SK-N-SH treated with all-trans-retinoic acid at 6 μM for 48 hours (cell line): ENCODE results near the gene TF.

Experiments
- ATAC-seq: fragments of 200-7000 bp; cut with Tn5 transposase; 3 replicates; pipeline ENCODE4 v1.9.1; 2020; ENCODE audit warnings: mild to moderate bottlenecking, moderate library complexity
- ARNTL ChIP-seq: fragments of 450-650 bp; formaldehyde crosslinking; IDR thresholded peaks from 2 replicates; pipeline ENCODE4 v1.5.0; 2020; ENCODE audit warnings: low read depth, mild to moderate bottlenecking, moderate library complexity, borderline replicate concordance
- BACH2 ChIP-seq: fragments of 250-450 bp; sonication (Bioruptor Pico); IDR thresholded peaks from 2 replicates; pipeline ENCODE4 v1.9.0; 2021; ENCODE audit warnings: mild to moderate bottlenecking, borderline replicate concordance
- CSDC2 ChIP-seq: fragments of 250-450 bp; sonication (Bioruptor Pico); IDR thresholded peaks from 2 replicates; pipeline ENCODE4 v1.5.0; 2020; ENCODE audit warnings: mild to moderate bottlenecking, moderate library complexity
- ESRRG ChIP-seq: fragments of 250-450 bp; sonication (Bioruptor Pico); IDR thresholded peaks from 2 replicates; pipeline ENCODE4 v1.6.1; 2021; ENCODE audit warnings: mild to moderate bottlenecking
- GLIS3 ChIP-seq: fragments of 250-450 bp; sonication (Bioruptor Pico); IDR thresholded peaks from 2 replicates; pipeline ENCODE4 v1.5.0; 2020; ENCODE audit warnings: mild to moderate bottlenecking, moderate library complexity
- OSR1 ChIP-seq: fragments of 250-450 bp; sonication (Bioruptor Pico); IDR thresholded peaks from 2 replicates; pipeline ENCODE4 v1.8.0; 2022; ENCODE audit warnings: moderate library complexity, mild to moderate bottlenecking, inconsistent platforms
- PPARA ChIP-seq: fragments of 250-450 bp; sonication (Bioruptor Pico); IDR thresholded peaks from 2 replicates; pipeline ENCODE4 v1.5.0; 2020; ENCODE audit warnings: mild to moderate bottlenecking, borderline replicate concordance
- SNAI2 ChIP-seq: fragments of 250-450 bp; sonication (Bioruptor Pico); IDR thresholded peaks from 2 replicates; pipeline ENCODE4 v1.5.0; 2020; ENCODE audit warnings: mild to moderate bottlenecking, moderate library complexity
- TCF4 ChIP-seq: fragments of 250-450 bp; sonication (Bioruptor Pico); IDR thresholded peaks from 2 replicates; pipeline ENCODE4 v1.8.0; 2021; ENCODE audit warnings: mild to moderate bottlenecking, moderate library complexity, borderline replicate concordance
- TOX ChIP-seq: fragments of 250-450 bp; sonication (Bioruptor Pico); IDR thresholded peaks from 2 replicates; pipeline ENCODE4 v1.8.0; 2021; ENCODE audit warnings: mild to moderate bottlenecking, moderate library complexity, borderline replicate concordance
- ZC3H10 ChIP-seq: fragments of 250-450 bp; sonication (Bioruptor Pico); IDR thresholded peaks from 2 replicates; pipeline ENCODE4 v1.5.1; 2021; ENCODE audit warnings: mild to moderate bottlenecking, moderate library complexity
- ZFP30 ChIP-seq: fragments of 450-650 bp; formaldehyde crosslinking; IDR thresholded peaks from 2 replicates; pipeline ENCODE4 v1.5.0; 2022; ENCODE audit warnings: mild to moderate bottlenecking, moderate library complexity
- ZNF565 ChIP-seq: fragments of 450-650 bp; formaldehyde crosslinking; conservative IDR thresholded peaks from 2 replicates; pipeline ENCODE4 v1.5.0; 2020; ENCODE audit warnings: low read depth, mild to moderate bottlenecking, moderate library complexity
- ZNF70 ChIP-seq: fragments of 450-650 bp; formaldehyde crosslinking; IDR thresholded peaks from 2 replicates; pipeline ENCODE4 v1.5.0; 2020; ENCODE audit warnings: mild to moderate bottlenecking, moderate library complexity
- ZNF8 ChIP-seq: fragments of 450-650 bp; formaldehyde crosslinking; IDR thresholded peaks from 2 replicates; pipeline ENCODE4 v1.5.0; 2020; ENCODE audit warnings: mild to moderate bottlenecking, moderate library complexity
- TF ChIP-seq, protein P1 (sequence below): fragments of 250-450 bp; sonication (Bioruptor Pico); IDR thresholded peaks from 2 replicates; pipeline ENCODE4 v1.8.0; 2020; ENCODE audit warnings: mild to moderate bottlenecking, moderate library complexity, borderline replicate concordance
- TF ChIP-seq, protein P2 (sequence below): fragments of 250-450 bp; sonication (Bioruptor Pico); IDR thresholded peaks from 2 replicates; pipeline ENCODE4 v1.5.0; 2020; ENCODE audit warnings: mild to moderate bottlenecking, moderate library complexity
- TF ChIP-seq, protein P3 (sequence below): fragments of 250-450 bp; sonication (Bioruptor Pico); IDR thresholded peaks from 2 replicates; pipeline ENCODE4 v1.5.1; 2021; ENCODE audit warnings: mild to moderate bottlenecking, moderate library complexity
- TF ChIP-seq, protein P4 (sequence below): fragments of 250-450 bp; sonication (Bioruptor Pico); IDR thresholded peaks from 2 replicates; pipeline ENCODE4 v1.8.0; 2021; ENCODE audit warnings: low read depth, mild to moderate bottlenecking, moderate library complexity, borderline replicate concordance
- TF ChIP-seq, protein P5 (sequence below): fragments of 250-450 bp; sonication (Bioruptor Pico); IDR thresholded peaks from 2 replicates; pipeline ENCODE4 v1.5.1; 2020; ENCODE audit warnings: low read depth, mild to moderate bottlenecking, moderate library complexity

TF gene

DNA sequence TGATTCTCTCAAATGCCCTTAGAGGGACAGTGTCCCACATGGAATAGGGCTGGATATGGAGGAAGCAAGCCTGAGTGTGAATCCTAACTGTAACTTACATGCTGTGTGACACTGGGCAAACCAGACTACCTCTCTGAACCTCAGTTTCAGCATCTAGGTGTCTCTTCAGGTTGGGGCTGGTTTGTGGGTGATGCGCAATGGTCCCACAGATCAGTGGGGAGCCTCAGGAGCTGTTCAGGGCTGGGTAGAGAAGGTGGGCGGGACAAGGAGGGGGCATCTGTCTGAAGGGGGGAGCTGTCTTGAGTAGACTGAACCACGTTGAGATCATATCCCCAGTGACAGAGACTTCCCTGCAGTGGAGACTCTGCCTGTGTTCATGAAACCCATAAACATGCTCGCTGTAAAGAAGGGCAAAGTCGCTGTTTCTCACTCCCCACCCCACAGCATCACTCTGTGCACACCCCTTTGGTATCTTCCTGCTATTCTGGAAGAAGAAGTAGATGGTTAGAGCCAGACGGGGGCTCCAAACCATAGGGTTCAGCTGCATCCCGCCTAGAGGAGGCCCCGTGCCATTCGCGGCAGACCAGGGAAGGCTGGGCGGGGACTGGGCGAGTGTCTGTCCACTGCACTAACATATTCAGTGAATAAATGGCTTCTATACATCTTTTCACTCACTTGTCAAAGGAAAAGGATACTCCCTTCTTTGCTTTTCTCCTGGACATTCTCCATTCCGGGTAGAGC, 87.9 kb downstream of the TF start:
- no peak for ATAC-seq
- TF ChIP-seq ZNF565 (CRISPR knock-in tag), result no peak
- TF ChIP-seq TOX, result no peak
- TF ChIP-seq ZNF8 (CRISPR knock-in tag), result no peak

DNA sequence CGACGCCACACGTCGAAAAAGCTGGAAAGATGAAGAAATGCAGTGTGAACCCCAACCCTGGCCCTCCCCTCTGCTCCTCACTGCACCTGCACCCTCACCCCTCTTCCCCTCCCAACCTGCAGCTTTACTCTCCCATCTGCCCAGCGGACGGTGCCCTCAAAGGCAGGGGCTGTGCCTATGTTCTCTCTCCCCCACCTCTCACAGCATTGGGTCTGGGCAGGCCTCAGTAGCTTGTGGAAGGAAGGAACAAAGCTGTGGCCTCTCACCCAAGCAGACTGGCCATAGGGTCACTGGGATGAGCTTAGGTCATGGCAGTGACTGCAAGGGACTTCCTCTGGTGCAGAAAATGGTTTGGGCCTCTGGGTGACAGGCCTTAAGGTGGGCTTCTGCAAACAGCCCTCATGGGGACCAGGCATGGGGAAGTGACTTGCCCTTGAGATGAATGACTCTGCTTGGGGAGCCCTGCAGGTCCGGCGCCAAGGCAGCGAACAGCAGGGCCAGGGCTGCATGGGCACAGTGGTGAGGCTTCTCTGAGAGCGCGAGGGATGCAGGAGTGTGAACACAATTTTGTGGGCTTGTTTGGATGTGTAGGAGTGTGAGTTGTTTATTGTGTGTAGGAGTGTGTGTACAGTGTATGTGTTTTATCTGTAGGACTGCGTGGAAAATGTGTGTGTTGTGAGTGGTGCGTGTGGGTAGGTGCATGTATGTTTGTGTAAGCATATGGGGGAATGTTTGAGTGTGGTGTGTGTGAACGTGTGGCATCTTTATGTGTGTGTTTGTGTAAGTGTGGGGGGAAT, 88.6 kb downstream of the TF start:
- no peak for ATAC-seq
- no peak for TF ChIP-seq SNAI2 (CRISPR knock-in tag)
- TF ChIP-seq ESRRG, result no peak
- no peak for TF ChIP-seq ARNTL (CRISPR knock-in tag)
- TF ChIP-seq ZC3H10 (CRISPR knock-in tag), result no peak
- TF ChIP-seq ZNF565 (CRISPR knock-in tag), result no peak
- TF ChIP-seq, protein P1, sequence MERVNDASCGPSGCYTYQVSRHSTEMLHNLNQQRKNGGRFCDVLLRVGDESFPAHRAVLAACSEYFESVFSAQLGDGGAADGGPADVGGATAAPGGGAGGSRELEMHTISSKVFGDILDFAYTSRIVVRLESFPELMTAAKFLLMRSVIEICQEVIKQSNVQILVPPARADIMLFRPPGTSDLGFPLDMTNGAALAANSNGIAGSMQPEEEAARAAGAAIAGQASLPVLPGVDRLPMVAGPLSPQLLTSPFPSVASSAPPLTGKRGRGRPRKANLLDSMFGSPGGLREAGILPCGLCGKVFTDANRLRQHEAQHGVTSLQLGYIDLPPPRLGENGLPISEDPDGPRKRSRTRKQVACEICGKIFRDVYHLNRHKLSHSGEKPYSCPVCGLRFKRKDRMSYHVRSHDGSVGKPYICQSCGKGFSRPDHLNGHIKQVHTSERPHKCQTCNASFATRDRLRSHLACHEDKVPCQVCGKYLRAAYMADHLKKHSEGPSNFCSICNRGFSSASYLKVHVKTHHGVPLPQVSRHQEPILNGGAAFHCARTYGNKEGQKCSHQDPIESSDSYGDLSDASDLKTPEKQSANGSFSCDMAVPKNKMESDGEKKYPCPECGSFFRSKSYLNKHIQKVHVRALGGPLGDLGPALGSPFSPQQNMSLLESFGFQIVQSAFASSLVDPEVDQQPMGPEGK, result no peak
- TF ChIP-seq, protein P2, sequence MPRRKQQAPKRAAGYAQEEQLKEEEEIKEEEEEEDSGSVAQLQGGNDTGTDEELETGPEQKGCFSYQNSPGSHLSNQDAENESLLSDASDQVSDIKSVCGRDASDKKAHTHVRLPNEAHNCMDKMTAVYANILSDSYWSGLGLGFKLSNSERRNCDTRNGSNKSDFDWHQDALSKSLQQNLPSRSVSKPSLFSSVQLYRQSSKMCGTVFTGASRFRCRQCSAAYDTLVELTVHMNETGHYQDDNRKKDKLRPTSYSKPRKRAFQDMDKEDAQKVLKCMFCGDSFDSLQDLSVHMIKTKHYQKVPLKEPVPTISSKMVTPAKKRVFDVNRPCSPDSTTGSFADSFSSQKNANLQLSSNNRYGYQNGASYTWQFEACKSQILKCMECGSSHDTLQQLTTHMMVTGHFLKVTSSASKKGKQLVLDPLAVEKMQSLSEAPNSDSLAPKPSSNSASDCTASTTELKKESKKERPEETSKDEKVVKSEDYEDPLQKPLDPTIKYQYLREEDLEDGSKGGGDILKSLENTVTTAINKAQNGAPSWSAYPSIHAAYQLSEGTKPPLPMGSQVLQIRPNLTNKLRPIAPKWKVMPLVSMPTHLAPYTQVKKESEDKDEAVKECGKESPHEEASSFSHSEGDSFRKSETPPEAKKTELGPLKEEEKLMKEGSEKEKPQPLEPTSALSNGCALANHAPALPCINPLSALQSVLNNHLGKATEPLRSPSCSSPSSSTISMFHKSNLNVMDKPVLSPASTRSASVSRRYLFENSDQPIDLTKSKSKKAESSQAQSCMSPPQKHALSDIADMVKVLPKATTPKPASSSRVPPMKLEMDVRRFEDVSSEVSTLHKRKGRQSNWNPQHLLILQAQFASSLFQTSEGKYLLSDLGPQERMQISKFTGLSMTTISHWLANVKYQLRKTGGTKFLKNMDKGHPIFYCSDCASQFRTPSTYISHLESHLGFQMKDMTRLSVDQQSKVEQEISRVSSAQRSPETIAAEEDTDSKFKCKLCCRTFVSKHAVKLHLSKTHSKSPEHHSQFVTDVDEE (CRISPR knock-in tag), result no peak
- no peak for TF ChIP-seq ZFP30 (CRISPR knock-in tag)
- TF ChIP-seq, protein P3, sequence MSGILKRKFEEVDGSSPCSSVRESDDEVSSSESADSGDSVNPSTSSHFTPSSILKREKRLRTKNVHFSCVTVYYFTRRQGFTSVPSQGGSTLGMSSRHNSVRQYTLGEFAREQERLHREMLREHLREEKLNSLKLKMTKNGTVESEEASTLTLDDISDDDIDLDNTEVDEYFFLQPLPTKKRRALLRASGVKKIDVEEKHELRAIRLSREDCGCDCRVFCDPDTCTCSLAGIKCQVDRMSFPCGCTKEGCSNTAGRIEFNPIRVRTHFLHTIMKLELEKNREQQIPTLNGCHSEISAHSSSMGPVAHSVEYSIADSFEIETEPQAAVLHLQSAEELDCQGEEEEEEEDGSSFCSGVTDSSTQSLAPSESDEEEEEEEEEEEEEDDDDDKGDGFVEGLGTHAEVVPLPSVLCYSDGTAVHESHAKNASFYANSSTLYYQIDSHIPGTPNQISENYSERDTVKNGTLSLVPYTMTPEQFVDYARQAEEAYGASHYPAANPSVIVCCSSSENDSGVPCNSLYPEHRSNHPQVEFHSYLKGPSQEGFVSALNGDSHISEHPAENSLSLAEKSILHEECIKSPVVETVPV (CRISPR knock-in tag), result no peak
- no peak for TF ChIP-seq BACH2
- TF ChIP-seq OSR1 (CRISPR knock-in tag), result no peak
- TF ChIP-seq PPARA (CRISPR knock-in tag), result no peak
- TF ChIP-seq ZNF70 (CRISPR knock-in tag), result no peak
- TF ChIP-seq, protein P4, sequence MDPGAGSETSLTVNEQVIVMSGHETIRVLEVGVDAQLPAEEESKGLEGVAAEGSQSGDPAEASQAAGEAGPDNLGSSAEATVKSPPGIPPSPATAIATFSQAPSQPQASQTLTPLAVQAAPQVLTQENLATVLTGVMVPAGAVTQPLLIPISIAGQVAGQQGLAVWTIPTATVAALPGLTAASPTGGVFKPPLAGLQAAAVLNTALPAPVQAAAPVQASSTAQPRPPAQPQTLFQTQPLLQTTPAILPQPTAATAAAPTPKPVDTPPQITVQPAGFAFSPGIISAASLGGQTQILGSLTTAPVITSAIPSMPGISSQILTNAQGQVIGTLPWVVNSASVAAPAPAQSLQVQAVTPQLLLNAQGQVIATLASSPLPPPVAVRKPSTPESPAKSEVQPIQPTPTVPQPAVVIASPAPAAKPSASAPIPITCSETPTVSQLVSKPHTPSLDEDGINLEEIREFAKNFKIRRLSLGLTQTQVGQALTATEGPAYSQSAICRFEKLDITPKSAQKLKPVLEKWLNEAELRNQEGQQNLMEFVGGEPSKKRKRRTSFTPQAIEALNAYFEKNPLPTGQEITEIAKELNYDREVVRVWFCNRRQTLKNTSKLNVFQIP (CRISPR knock-in tag), result no peak
- TF ChIP-seq CSDC2, result no peak
- TF ChIP-seq, protein P5, sequence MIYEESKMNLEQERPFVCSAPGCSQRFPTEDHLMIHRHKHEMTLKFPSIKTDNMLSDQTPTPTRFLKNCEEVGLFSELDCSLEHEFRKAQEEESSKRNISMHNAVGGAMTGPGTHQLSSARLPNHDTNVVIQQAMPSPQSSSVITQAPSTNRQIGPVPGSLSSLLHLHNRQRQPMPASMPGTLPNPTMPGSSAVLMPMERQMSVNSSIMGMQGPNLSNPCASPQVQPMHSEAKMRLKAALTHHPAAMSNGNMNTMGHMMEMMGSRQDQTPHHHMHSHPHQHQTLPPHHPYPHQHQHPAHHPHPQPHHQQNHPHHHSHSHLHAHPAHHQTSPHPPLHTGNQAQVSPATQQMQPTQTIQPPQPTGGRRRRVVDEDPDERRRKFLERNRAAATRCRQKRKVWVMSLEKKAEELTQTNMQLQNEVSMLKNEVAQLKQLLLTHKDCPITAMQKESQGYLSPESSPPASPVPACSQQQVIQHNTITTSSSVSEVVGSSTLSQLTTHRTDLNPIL, result no peak
- TF ChIP-seq ZNF8 (CRISPR knock-in tag), result no peak

DNA sequence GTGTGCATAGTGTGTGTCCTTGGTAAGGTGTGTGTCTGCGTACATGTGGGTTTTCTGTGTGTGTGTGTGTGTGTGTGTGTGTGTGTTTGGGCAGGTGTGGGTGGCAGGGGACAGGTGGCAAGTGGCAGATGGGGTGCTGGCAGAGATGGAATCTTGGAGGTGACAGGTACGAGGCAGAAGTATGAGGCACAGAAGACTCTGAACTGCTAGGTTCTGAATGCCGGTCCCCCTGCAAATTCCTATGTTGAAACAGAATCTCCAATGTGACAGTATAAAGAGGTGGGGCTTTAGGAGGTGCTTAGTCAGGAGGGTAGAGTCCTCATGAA, 89.2 kb downstream of the TF start:
- no peak for ATAC-seq
- TF ChIP-seq ZC3H10 (CRISPR knock-in tag) (no peak), TCF4 (no peak), PPARA (CRISPR knock-in tag) (no peak), ZNF70 (CRISPR knock-in tag) (no peak), GLIS3 (no peak)
- TF ChIP-seq, protein P1, result no peak
- TF ChIP-seq, protein P2 (CRISPR knock-in tag), result no peak
- TF ChIP-seq, protein P4 (CRISPR knock-in tag), result no peak
